ENCODE measurements around the gene NRXN3.

Gene NRXN3

DNA sequence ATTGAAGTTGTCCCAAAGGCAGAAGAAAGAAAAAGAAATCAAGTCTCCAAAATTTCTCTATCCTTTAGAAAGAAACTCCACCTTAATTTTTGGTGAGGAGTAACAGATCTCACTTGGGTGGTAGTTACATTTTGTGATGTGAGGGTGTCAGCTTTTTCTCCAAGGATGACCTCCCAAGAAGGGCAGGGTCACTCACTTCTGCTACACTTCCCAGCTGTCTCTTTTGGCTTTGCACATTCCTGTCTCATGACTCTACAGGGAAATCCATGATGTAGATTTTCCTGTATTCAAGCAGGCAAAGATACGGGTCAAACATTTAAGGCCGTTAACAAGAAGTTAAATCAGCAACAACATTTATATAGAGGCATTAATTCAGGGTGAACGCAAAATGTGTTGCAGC is 1016.4 kb downstream of the NRXN3 start:
- no peak for FAIRE-seq

DNA sequence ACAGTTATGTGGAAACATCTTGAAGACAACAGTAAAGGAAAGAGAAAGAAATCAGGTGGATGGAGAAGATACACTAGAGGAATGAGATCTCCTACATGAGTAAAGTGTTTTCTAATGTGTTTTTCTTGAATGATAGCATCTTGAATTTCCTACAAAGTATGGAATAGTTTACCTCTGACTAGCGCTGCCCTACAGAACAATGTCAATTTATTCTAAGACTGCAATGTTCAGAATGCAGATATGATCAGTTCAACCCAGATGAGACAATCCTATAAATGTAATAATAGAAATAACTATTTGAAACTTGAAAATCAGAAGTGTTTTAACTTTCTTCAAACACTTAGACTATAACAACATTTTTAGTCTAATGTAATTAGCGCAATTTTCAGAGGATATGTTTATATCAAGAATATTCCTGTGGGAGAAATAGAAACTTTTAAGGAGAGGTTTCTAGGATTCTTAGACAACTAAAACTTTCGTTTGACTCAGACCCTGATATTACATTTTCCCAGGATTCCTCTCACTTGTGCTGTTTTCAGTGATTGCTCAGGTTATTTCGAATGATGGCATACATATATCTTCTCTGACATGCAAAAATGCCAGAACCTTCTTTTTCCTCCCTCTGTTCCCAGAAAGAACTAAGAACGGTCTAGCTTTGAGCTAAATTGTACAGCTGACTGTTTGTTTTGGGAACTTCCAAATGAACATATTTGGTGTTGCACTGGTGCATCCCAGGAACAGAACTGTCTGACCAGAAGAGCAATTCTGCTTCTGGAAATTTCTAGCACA is 1023.7 kb downstream of the NRXN3 start:
- FAIRE-seq, result no peak

DNA sequence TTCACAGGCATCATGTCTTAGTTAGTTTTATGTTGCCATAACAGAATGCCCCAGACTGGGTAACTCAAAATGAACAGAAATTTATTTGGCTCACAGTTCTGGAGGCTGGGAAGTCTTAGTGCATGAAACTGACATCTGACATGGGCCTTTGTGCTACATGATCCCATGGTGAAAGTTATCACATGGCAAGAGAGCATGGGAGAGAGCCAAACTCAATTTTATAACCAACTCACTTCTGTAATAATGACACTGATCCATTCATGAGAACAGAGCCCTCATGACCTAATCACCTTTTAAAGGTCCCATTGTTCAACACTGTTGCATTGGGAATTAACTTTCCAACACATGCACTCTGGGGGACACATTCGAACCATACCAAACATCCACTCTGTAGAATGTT is 1026.0 kb downstream of the NRXN3 start:
- no peak for FAIRE-seq

DNA sequence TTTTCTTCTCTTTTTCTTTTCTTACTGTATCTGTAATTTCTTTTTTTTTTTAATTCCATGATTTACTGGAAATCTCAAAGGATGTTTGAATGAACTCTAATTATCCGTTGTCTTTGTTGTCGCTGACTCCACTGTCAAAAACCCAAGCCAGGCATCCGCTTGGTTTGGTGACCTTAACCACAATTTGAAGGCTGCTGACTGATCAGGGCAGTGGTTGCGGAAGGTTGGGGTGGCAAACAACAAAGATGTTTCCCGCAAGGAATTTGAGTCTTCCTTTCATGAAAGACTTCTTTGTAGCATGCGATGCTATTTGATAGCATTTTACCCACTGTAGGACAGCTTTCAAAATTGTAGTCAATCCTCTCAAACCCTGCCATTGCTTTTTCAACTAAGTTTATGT is 1027.3 kb downstream of the NRXN3 start:
- no peak for FAIRE-seq

DNA sequence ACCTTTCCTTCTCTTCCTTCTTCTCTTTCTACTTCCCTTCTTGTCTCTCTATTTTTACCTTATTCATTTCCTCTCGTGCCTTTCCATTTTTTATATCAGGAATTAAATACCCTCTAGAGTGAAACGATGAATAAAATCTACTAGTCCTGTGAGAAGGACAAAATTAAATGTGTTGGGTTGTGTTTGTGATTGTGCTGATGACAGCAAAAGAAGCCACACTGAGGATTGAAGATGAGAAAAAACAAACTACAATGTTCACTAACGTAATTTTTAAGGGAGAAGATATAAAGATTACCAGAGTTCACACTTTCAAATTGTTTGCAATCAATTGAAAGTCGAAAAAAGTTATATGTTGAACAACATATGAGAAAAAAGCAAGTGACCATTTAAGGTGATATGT is 1029.0 kb downstream of the NRXN3 start:
- FAIRE-seq, result no peak

DNA sequence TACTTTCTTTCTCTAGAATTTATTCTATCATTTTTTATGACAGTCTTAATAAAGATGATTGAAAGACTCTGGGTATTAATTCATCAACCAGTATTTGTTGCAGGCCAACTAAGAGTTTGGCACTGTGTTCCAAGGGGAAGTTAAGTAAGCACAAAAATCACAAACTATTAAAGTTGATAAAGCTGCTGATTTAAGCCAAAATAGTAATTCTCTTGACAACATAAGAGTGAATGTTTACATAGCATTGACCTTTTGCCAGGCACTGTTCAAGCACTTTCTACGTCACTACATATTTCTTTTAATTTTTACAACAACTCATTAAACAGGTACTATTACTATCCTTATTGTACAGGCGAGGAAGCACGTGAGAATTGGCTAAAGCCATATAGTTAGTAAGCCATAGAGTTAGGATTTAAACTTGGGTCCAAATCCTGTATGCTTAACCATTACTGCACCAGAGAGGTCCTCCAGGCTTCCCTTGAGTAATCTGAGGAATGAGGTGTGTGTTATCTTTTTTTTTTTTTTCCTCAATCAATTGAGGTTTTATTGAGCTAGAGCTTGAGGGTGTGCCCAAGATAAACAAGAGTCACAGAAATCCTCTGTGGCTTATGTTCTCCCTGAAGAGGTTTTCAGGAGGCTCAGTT is 1031.5 kb downstream of the NRXN3 start:
- no peak for FAIRE-seq

DNA sequence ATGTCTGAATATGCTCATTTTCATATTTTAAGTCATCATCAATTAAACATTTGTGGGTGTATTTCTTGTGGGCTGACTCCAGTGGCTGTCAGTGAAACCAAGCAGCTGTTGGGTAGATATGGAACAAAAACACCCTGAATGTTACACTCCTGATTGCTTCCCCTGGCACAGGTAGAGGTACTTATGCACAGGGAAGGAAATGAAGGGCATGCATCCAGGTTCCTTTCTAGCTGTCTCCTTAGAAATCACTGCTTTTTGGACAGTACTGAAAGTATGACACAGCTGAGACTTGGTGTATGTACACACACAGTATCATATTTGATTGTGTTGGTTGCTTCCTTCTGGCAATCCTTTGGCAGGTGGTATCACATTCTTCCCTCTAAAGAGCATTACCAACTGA is 1034.4 kb downstream of the NRXN3 start:
- no peak for FAIRE-seq

DNA sequence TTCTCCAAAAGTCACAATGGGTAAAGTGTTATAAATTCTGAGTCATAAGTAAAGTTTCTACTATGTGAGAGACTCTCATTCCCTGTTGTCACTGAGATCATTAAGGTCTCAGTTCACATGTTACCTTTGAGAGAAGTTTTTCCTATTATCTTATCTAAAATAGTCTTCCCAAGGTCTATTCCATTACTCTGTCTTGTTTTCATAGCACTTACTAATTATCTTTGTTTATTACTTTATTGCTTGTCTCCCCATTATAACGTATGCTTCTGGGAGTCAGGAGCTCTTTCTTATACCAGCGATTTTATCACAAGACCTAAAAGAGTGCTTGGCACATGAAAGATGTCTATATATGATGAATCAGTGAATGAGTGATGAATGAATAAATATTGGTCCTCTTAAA is 1039.2 kb downstream of the NRXN3 start:
- no peak for FAIRE-seq

DNA sequence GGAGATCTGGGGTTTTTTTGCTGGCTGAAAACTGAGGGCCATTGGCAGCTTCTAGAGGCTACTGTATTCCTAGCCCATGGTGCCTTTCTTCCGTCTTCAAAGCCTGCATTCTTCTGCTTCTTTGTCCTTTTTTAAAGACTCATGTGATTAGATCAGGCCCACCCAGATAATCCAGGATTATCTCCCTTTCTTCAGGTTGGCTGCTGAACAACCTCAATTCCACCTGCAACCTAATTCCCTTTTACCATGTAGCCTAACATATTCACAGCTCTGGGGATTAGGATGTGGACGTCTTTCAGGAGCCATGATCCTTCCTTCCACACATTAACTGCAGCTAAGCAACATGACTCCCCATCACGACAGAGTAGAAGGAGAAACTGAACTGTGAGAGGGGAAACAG is 1055.6 kb downstream of the NRXN3 start:
- no peak for FAIRE-seq

DNA sequence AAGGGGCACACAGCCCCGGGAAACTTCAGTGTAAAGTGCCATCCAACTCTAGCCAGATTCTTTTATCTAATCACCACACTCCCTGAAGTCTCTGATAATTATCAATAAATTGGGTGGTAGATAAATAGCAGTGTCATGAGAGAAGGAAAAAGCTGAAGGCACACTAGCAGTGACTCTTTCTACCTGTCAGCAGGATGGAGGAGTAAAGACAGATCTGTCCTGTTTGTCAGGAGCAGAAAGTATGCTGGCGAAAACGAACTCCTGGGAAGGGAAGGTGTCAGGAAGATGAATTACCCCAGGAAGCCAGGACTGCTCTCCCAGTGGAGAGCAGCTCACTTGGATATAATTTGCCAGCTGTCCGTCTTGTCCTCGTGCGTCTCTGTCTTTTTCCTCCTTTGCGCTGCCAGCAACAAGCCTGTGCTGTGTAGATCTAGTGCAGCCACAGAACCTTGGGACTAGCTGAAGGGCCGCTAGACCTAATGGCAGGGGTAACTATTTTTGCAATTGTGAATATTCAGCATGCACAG is 1059.3 kb downstream of the NRXN3 start:
- FAIRE-seq, result no peak

DNA sequence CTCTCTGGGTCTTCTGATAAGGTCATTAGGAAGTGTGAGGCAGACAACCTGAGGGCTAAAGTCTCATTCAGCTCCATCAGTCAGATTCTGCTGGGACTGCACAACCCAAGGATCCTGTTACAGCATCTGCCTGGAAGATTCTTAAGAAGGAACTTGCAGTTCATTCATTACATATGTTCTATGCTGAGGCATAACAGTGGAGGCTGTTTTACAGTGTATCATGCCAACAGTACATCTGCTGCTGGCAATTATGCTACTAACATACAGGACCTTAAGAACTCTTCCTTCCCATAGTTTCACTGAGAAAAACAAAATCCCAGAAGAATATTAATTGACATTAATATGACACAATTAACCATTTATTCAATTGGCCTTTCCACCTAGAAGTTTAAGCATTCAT is 1072.5 kb downstream of the NRXN3 start:
- FAIRE-seq, result no peak

DNA sequence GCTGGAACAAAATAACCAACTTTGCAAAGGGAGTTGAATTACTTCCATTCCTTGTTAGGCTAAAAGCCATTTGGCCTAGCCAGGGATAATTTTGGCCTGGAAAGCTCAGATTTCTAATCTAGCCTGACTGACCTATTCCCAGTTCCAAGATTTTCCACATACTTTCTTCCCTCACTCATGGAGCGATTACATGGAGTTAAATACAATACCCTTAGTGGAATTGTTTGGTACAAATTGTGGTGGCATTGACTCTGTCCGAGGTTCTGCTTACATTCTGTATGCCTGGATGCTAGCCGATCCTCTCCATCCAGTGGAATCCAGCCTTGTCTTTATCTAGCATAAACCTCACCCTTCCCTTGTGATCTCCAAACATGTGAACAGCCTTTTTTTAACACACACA is 1076.0 kb downstream of the NRXN3 start:
- no peak for FAIRE-seq

DNA sequence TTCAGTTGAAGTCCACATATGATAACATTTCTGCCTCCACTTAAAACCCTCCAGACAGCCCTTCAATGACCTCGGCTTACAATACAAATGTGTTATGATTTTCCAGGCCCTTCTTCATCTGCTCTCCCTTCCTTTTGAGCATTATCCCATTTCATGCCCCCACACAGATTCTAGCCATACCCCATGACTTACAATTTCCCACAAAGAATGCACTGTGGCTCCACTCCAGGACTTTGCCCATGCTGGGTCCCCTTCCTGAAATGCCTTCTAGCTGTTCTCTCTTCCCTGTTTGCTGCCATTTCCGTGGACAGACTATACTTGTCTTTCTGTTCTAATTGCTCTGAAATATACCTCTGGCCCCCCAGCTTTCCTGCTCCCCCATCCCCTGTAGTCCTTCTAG is 1078.0 kb downstream of the NRXN3 start:
- no peak for FAIRE-seq

DNA sequence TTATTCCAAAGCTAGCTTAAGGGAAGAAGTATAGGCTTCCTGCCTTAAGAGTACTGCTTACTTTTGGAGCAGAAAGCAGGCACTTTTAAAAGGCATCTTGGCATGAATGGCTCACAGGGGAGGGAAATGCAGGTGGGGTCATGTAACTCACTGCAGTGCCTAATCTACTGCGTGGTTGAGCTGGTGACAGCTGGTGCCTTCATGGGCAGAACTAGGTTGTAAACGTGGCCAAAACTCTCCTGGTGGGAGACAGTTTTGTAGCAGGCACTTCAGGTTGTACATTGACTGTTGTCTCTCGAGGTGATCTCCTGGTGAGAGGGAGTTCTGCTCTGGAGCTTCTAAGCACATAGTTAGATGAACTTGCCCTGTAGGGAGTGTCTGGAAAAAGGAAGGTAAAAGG is 1078.6 kb downstream of the NRXN3 start:
- FAIRE-seq, result no peak

DNA sequence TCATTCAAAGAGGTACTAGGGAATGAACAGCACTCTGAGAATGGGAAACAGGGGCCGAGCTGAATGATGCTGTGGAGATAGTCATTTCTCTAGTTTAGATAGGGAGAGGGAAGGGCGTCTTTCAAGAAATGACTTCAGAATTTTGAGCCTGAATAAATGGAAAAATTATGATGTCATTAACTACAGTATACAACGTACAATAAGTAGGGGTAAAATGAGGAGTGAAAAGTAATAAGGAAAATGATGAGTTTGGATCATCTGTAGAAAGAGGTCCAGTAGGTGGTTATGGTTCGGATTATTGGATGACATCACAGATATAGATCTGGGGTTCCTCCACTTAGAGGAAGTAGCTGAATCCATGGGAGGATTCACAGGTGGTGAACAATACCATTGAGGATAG is 1081.1 kb downstream of the NRXN3 start:
- FAIRE-seq, result no peak

DNA sequence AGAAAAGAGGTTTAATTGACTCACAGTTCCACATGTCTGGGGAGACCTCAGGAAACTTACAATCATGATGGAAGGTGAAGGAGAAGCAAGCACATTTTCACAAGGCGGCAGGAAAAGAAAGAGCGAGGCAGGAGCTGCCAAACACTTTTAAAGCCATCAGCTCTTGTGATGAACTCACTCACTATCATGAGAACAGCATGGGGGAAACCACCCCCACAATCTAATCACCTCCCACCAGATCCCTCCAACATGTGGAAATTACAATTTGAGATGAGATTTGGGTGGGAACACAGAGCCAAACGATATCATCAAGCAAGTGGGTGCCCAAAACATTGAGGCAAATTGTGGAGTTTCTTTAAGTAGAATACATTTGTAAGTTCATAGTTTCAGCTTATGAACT is 1083.4 kb downstream of the NRXN3 start:
- FAIRE-seq, result no peak

DNA sequence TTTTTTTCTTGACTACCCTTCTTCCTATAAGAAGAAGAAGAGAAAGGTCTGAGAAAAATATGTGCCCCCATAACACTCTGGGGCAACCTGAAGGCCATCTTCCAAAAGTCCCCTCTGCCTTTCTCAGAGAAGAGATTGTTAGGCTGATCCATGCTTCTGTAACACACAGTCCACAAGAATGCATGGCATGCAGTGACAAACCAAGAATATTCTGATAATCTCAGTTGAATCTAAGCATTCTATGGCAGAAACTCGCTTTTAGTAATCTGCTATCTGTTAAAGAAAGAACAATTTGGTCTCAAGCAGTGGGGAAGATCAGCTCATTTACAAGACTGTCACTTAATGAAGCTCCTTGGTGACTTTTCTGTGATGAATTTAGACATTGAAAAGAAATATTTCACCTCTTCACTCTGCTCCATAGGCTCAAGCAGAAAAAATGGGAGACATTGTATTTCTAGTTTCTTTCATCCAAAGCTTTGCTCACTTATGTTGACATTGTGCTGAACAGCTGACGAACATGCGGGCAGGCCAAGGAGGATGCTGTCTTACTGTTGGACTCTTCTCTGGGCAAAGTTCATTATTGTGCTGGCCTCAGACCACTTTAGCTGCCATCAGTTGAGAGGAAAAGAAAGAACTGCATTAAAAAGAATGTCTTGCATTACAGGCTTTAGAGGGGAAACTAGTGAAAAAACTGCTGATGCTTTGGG is 1084.0 kb downstream of the NRXN3 start:
- FAIRE-seq, result no peak

DNA sequence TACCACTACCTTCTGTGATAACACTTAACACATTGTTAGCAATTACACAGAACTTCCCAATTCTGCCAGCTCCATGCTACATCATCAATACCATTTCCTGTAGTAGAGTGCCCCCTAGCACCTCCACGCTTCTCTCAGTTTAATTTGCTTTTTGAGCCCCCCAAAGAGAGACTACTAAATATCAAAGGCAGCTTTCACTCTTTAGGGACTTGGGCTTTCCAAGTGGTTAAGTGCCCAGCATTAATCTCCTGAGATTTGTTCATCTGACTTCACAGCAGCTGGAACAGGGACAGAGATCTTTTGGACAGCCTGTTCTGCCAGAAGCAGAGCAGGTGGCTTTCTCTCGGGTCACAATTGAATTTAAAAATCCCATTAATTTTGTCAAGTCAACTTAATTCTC is 1086.2 kb downstream of the NRXN3 start:
- no peak for FAIRE-seq

DNA sequence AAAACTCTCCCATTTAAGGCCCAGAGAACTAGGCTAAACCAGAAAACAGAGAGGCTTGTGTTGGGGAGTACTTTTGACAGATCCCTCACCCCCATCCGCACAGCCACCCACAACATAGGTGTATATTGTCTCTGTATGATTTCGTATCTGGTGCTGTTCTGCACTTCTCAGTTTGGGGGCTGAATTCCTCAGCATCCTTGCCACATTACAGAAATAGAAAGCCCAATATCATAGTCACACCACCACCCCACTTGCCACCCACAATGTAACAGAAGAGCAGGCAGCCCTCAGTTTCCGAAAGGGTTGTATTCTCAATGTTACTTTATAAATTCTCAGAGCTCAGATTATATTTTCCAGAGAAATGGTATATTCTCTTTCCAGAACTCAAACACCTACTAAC is 1090.2 kb downstream of the NRXN3 start:
- FAIRE-seq, result no peak

DNA sequence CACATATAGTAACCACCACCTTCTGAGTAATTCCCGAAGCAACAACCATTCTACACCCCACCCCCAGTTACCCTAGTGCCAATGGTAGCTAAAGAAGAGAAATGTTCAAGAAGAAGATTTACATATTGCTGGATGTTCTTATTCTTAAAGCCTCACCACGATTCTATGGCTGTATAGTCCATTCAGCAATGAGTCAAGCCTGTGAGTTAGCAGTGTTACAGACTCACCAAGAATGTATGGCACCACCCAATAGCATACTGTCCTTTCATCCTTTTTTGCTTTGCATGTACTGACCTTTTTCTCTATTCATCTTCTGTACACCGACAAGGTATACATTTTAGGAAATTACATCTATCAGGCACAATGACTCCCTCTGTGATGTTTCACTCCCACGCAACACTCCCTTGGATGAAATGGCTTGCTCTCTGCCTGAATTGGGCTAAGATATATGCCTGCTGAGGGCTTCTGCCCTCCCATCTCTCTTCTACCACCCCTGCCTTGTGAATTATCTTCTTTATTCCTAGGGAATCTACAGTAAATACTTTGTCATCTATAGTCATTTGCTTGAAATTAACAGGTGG is 1095.3 kb downstream of the NRXN3 start:
- no peak for FAIRE-seq

DNA sequence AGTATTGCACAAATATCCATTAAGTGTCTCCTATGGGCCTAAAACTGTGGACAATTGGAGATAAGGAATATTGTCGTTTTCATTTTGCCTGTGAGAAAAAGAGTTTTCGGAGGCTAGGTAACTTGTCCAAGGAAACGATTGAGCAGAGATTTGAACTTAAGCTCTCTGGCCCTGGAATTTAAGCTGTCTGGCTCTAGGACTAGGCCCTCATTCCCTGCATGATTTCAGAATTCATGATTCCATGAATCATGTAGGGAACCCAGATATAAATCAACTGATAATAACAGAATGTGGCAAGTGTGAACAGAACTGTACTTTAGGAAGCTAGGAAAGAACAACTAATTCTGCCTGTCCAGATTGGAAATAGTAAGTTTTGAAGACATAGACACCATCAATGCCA is 1100.2 kb downstream of the NRXN3 start:
- FAIRE-seq, result no peak

DNA sequence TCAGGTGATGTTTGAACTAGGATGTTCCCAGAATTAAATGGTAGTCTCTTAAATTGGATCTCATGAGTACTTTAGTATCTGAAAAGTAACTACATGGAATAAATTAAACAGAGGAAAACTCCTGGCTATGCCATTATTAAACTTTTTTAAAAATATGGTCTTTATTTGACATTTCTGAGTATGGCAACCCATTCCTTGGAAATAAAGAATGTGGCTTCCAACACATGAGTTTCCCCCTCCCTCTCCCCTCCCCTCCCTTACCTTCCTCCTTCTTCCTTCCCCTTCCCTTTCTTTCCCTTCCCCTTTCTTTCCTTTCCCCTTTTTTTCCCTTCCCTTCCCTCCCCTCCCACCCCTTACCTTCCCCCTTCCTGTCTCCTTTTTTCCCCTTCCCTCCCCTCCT is 1100.9 kb downstream of the NRXN3 start:
- FAIRE-seq, result no peak

DNA sequence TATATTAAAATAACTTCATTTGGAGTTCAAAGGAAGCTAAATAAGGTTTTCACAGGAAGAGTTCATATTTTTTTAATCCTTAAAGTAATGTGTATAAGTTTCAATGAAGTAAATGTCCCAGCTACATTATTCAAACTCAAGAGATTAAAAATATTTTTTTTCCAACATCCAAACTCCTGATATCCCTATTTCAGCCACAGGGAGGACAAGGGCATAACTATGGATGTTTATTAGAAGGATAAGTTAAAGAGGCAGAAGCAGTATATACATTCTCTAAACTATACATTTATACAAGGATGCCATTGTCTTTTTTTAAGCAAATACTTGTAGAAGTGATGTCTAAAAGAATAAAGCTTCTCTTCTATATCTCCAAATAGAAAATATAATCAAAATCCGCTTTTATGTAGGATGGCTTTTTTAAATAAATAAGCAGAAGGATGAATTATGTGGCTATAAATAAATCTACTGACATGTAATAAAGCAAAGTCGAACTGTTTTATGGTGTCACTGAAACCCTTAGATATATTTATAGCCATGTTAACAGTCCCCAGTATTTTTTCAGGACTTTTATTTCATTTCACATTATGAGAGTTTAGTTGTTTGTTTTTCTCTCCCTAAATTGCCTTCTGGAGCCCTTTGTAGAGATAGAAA is 1104.6 kb downstream of the NRXN3 start:
- no peak for FAIRE-seq
